Neural progenitor cell (in vitro differentiated cells): Measurements from ENCODE around the gene RBM15. TPM values are rescaled to one million over a fixed set of nuclear protein-coding genes. Genes with fewer than 3 reads are reported as not detected.

Source experiments
- DNase-seq: peaks from one replicate; pipeline ENCODE4 v3.0.0-alpha.2; 2016; ENCODE audit warnings: low spot score
- H2AFZ ChIP-seq: fragments of 200-600 bp; sonication (generic); replicated peaks from 2 replicates; pipeline ENCODE4 v1.6.1; 2016; ENCODE audit warnings: antibody characterized with exemption
- H3F3A ChIP-seq: fragments of 200-600 bp; sonication (generic); 2 replicates; pipeline ENCODE4 v1.6.1; 2016; ENCODE audit warnings: antibody characterized with exemption, low read depth
- H3K27ac ChIP-seq: fragments of 200-600 bp; sonication (generic); 2 replicates; pipeline ENCODE4 v1.5.1; 2016; ENCODE audit warnings: mild to moderate bottlenecking
- H3K27me3 ChIP-seq: fragments of 200-600 bp; sonication (generic); 2 replicates; pipeline ENCODE4 v1.6.1; 2016; ENCODE audit warnings: mild to moderate bottlenecking, moderate library complexity
- H3K36me3 ChIP-seq: fragments of 200-600 bp; sonication (generic); 2 replicates; pipeline ENCODE4 v1.5.1; 2016
- H3K4me1 ChIP-seq: fragments of 200-600 bp; sonication (generic); 2 replicates; pipeline ENCODE4 v1.6.1; 2016; ENCODE audit warnings: mixed run types
- H3K4me2 ChIP-seq: fragments of 200-600 bp; sonication (generic); 2 replicates; pipeline ENCODE4 v1.6.1; 2016
- H3K4me3 ChIP-seq: fragments of 200-600 bp; sonication (generic); 2 replicates; pipeline ENCODE4 v1.5.1; 2016
- H3K79me2 ChIP-seq: fragments of 200-600 bp; sonication (generic); 2 replicates; pipeline ENCODE4 v1.6.1; 2016; ENCODE audit warnings: low read depth
- H3K9ac ChIP-seq: fragments of 200-600 bp; sonication (generic); 2 replicates; pipeline ENCODE4 v1.6.1; 2016
- H3K9me3 ChIP-seq: fragments of 200-600 bp; sonication (generic); 2 replicates; pipeline ENCODE4 v1.5.1; 2016; ENCODE audit warnings: low read depth
- H4K20me1 ChIP-seq: fragments of 200-600 bp; sonication (generic); 2 replicates; pipeline ENCODE4 v1.6.1; 2016; ENCODE audit warnings: low read depth
- H3K27ac Mint-ChIP-seq: 3 replicates; pipeline ENCODE4 v1.8.0; 2021; ENCODE audit warnings: mixed read lengths
- H3K27me3 Mint-ChIP-seq: 2 replicates; pipeline ENCODE4 v1.8.0; 2022; ENCODE audit warnings: low read depth, mild to moderate bottlenecking, inconsistent platforms, moderate library complexity, mixed read lengths; ENCODE audit not compliant: insufficient read depth
- H3K36me3 Mint-ChIP-seq: 3 replicates; pipeline ENCODE4 v1.8.0; 2021; ENCODE audit warnings: mixed read lengths
- H3K4me1 Mint-ChIP-seq: 3 replicates; pipeline ENCODE4 v1.8.0; 2021; ENCODE audit warnings: mixed read lengths
- H3K4me3 Mint-ChIP-seq: 3 replicates; pipeline ENCODE4 v1.8.0; 2021; ENCODE audit warnings: mild to moderate bottlenecking, moderate library complexity, mixed read lengths
- H3K9me3 Mint-ChIP-seq: 3 replicates; pipeline ENCODE4 v1.8.0; 2020; ENCODE audit warnings: mixed read lengths
- EZH2 ChIP-seq: fragments of 200-600 bp; sonication (generic); IDR thresholded peaks from 2 replicates; pipeline ENCODE4 v1.6.1; 2017; ENCODE audit warnings: antibody characterized with exemption, mild to moderate bottlenecking, moderate library complexity
- EZH2phosphoT487 ChIP-seq: fragments of 200-600 bp; sonication (generic); IDR thresholded peaks from 2 replicates; pipeline ENCODE4 v1.6.1; 2017; ENCODE audit warnings: antibody characterized with exemption
- total RNA-seq: library from RNA; depleted of rRNA; stranded (reverse); fragments of >200 nt; gene quantifications from 2 replicates; pipeline ENCODE4 v1.2.3, GENCODE V29; 2015; ENCODE audit warnings: low replicate concordance
- TF ChIP-seq, protein P1 (sequence below): fragments of 200-600 bp; sonication (generic); IDR thresholded peaks from 2 replicates; pipeline ENCODE4 v1.5.1; 2017; ENCODE audit warnings: antibody characterized with exemption, mild to moderate bottlenecking

The RBM15 gene
- total RNA-seq, 1 donor from 2014 or later: 66.9 TPM

DNA sequence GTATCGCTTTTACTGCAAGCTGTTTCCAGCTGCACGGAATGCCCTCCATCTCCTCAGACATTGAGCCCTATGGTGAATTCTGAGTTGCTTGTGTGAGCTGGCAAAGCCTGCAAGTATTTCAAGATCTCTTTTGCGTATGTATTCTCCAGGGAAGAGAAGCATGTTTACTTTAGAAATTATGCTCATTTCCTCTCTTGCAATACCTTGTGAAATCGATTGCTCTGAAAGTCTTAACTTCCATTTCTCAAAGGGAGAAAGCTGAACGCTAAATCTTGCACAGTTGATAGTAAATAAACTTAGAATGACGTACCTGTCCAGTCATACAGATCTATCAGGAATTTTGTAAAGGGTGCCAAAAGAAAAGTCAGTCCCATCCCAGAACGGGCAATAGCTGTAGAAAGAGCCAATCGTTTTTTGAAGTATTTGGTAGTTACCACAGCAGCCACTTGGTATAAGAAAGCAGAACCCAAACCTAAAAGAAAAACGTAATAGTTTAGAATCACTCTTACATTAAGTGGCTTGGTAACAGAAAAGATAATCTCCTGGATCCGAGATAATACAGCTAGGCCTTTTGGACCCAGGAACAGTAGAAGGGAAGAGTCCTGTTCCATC, 41.6 kb downstream of the RBM15 start:
- TF ChIP-seq, protein P1, sequence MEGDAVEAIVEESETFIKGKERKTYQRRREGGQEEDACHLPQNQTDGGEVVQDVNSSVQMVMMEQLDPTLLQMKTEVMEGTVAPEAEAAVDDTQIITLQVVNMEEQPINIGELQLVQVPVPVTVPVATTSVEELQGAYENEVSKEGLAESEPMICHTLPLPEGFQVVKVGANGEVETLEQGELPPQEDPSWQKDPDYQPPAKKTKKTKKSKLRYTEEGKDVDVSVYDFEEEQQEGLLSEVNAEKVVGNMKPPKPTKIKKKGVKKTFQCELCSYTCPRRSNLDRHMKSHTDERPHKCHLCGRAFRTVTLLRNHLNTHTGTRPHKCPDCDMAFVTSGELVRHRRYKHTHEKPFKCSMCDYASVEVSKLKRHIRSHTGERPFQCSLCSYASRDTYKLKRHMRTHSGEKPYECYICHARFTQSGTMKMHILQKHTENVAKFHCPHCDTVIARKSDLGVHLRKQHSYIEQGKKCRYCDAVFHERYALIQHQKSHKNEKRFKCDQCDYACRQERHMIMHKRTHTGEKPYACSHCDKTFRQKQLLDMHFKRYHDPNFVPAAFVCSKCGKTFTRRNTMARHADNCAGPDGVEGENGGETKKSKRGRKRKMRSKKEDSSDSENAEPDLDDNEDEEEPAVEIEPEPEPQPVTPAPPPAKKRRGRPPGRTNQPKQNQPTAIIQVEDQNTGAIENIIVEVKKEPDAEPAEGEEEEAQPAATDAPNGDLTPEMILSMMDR: no peak
- Histone ChIP-seq H3F3A (no peaks in the 10 kb centered on the region), H3K27me3 (no peaks in the 10 kb centered on the region), H3K36me3 (peaks cover 4% of the 10 kb centered on the region), H3K4me3 (no peak overlapping the region), H3K9me3 (no peaks in the 10 kb centered on the region), H2AFZ (no peak overlapping the region), H3K4me1 (no peaks in the 10 kb centered on the region), H4K20me1 (no peaks in the 10 kb centered on the region), H3K27ac (no peak overlapping the region), H3K79me2 (no peaks in the 10 kb centered on the region), H3K4me2 (no peak overlapping the region), H3K9ac (no peak overlapping the region)
- no peaks in the 10 kb centered on the region for H3K27me3 Mint-ChIP-seq
- no peak for DNase-seq
- peaks cover 15% of the 10 kb centered on the region for H3K36me3 Mint-ChIP-seq
- no peak overlapping the region for H3K27ac Mint-ChIP-seq
- no peak overlapping the region for H3K4me3 Mint-ChIP-seq
- no peaks in the 10 kb centered on the region for H3K9me3 Mint-ChIP-seq
- H3K4me1 Mint-ChIP-seq: no peaks in the 10 kb centered on the region

DNA sequence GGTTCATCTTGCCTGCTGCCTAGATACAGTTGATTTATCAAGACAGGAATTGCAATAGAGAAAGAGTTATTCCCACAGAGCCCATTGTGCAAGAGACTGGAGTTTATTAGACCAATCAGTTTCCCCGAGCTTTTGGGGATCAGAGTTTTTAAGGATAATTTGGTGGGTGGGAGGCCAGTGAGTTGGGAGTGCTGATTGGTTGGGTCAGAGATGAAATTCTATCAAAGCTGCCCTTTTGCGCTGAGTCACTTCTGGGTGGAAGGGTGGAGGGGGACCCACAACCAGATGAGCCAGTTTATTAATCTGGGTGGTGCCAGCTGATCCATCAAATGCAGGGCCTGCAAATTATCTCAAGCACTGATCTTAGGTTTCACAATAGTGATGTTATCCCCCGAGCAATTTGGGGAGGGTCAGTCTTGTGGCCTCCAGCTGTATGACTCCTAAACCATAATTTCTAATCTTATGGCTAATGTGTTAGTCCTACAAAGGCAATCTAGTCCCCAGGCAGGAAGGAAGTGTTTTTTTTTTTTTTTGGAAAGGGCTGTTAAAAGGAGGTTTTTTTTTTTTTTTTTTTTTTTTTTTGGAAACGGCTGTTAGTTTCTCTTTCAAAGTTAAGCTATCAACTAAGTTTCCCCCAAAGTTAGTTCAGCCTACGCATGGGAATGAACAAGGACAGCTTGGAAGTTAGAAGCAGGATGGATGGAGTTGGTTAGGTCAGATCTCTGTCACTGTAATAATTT, 44.2 kb downstream of the RBM15 start:
- H3K4me3 Mint-ChIP-seq: no peak overlapping the region
- no peaks in the 10 kb centered on the region for H3K4me1 ChIP-seq

DNA sequence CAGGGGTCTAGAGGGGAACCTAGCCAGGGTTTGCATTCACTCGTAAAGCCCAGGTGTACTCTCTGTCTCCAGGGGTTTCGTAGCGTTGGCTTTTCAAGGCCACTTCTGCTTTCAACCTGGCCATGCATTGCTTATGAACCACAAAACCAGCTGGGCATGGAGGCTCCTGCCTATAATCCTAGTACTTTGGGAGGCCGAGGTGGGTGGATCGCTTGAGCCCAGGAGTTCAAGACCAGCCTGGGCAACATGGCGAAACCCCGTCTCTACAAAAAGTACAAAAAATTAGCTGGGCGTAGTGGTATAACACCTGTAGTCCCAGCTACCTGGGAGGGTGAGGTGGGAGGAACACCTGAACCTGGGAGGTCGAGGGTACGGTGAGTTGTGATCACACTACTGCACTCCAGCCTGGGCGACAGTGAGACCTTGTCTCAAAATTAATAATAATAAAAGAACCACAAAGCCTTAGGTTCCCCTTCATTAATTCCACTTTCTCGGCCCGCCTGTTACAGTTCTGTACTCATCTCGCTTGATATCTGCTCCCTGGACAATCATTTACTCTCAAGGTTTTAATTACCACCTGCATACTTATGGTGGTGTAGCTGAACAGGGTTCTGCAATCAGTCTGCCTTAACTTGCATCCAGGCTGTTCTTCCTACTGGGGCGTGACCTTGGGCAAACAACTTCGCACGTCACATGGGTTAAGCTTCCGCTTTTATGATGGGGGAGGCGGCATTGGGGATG, 45.6 kb downstream of the RBM15 start:
- Histone ChIP-seq H3K4me3 (no peak overlapping the region), H3K27ac (no peak overlapping the region), H3K27me3 (no peaks in the 10 kb centered on the region), H3K4me2 (no peak overlapping the region), H3F3A (no peaks in the 10 kb centered on the region), H3K79me2 (no peaks in the 10 kb centered on the region), H3K4me1 (no peaks in the 10 kb centered on the region), H4K20me1 (no peaks in the 10 kb centered on the region), H2AFZ (no peak overlapping the region), H3K9me3 (no peaks in the 10 kb centered on the region), H3K36me3 (no peaks in the 10 kb centered on the region), H3K9ac (no peak overlapping the region)
- no peaks in the 10 kb centered on the region for H3K9me3 Mint-ChIP-seq
- H3K27me3 Mint-ChIP-seq: no peaks in the 10 kb centered on the region
- no peak for DNase-seq
- peaks cover 5% of the 10 kb centered on the region for H3K36me3 Mint-ChIP-seq
- no peak for TF ChIP-seq EZH2
- no peak for TF ChIP-seq EZH2phosphoT487
- TF ChIP-seq, protein P1: no peak
- no peak overlapping the region for H3K4me3 Mint-ChIP-seq
- H3K27ac Mint-ChIP-seq: no peak overlapping the region
- no peaks in the 10 kb centered on the region for H3K4me1 Mint-ChIP-seq

More for the DNA sequence above, 44.2 kb downstream of the RBM15 start:
- Histone ChIP-seq H3K27me3 (no peaks in the 10 kb centered on the region), H3K79me2 (no peaks in the 10 kb centered on the region), H3K4me3 (no peak overlapping the region), H4K20me1 (no peaks in the 10 kb centered on the region), H3F3A (no peaks in the 10 kb centered on the region), H3K9me3 (no peaks in the 10 kb centered on the region), H3K27ac (no peak overlapping the region), H3K36me3 (peaks cover 1% of the 10 kb centered on the region), H3K9ac (no peak overlapping the region), H3K4me2 (no peak overlapping the region), H2AFZ (no peak overlapping the region)
- Mint-ChIP-seq H3K36me3 (peaks cover 6% of the 10 kb centered on the region), H3K4me1 (no peaks in the 10 kb centered on the region), H3K27me3 (no peaks in the 10 kb centered on the region), H3K27ac (no peak overlapping the region), H3K9me3 (no peaks in the 10 kb centered on the region)
- no peak for TF ChIP-seq EZH2phosphoT487
- TF ChIP-seq EZH2: no peak
- TF ChIP-seq, protein P1: no peak
- no peak for DNase-seq
